ENCODE measurements around the gene SLC6A19.

- no peak for TF ChIP-seq POLR2AphosphoS5 (IDR thresholded peaks at IDR 0.05; ENCODE audit: low read depth, low read length)
- no peak for TF ChIP-seq POLR2A (IDR thresholded peaks at IDR 0.05; ENCODE audit: low read depth, low read length)
These were observed 42.1 kb upstream of the SLC6A19 start for GRCh38 chr5:1159341-1159675.

Measured in GM12892 (cell line).